Endodermal cell (in vitro differentiated cells): ENCODE measurements around the gene P2RX5. TPM values are rescaled to one million over a fixed set of nuclear protein-coding genes. Genes with fewer than 3 reads are reported as not detected.

Experiments used
- DNase-seq: peaks from one replicate; pipeline ENCODE4 v3.0.0-alpha.2; 2017
- H3K27ac ChIP-seq: 2 replicates; pipeline ENCODE4 v1.5.1; 2013; ENCODE audit warnings: mild to moderate bottlenecking, low read depth, low read length, moderate library complexity
- H3K27me3 ChIP-seq: 2 replicates; pipeline ENCODE4 v1.6.1; 2013; ENCODE audit warnings: mild to moderate bottlenecking, low read length, moderate library complexity; ENCODE audit not compliant: insufficient read depth, control insufficient read depth, poor library complexity, severe bottlenecking
- H3K36me3 ChIP-seq: 2 replicates; pipeline ENCODE4 v1.7.0; 2013; ENCODE audit warnings: mild to moderate bottlenecking, low read length, moderate library complexity; ENCODE audit not compliant: control insufficient read depth, insufficient read depth
- H3K4me1 ChIP-seq: one replicate; pipeline ENCODE4 v1.7.0; 2013; ENCODE audit warnings: low read length; ENCODE audit not compliant: control insufficient read depth, insufficient read depth
- H3K4me3 ChIP-seq: 2 replicates; pipeline ENCODE4 v1.5.1; 2013; ENCODE audit warnings: mild to moderate bottlenecking, low read length, moderate library complexity
- H3K9ac ChIP-seq: 2 replicates; pipeline ENCODE4 v1.6.1; 2013; ENCODE audit warnings: mild to moderate bottlenecking, low read length, moderate library complexity; ENCODE audit not compliant: poor library complexity, severe bottlenecking; ENCODE audit errors: extremely low read depth
- H3K9me3 ChIP-seq: 2 replicates; pipeline ENCODE4 v1.6.1; 2013; ENCODE audit warnings: mild to moderate bottlenecking, low read length, moderate library complexity; ENCODE audit not compliant: control insufficient read depth
- H3K27ac Mint-ChIP-seq: 2 replicates; pipeline ENCODE4 v1.8.0; 2020; ENCODE audit warnings: mixed read lengths
- H3K27me3 Mint-ChIP-seq: 2 replicates; pipeline ENCODE4 v1.8.0; 2021; ENCODE audit warnings: mild to moderate bottlenecking, mixed read lengths; ENCODE audit not compliant: insufficient read depth
- H3K36me3 Mint-ChIP-seq: 2 replicates; pipeline ENCODE4 v1.8.0; 2020; ENCODE audit warnings: low read depth, mixed read lengths
- H3K4me1 Mint-ChIP-seq: 2 replicates; pipeline ENCODE4 v1.8.0; 2020; ENCODE audit warnings: mixed read lengths
- H3K4me3 Mint-ChIP-seq: 2 replicates; pipeline ENCODE4 v1.8.0; 2020; ENCODE audit warnings: mild to moderate bottlenecking, moderate library complexity, mixed read lengths
- H3K9me3 Mint-ChIP-seq: 2 replicates; pipeline ENCODE4 v1.8.0; 2020; ENCODE audit warnings: mild to moderate bottlenecking, mixed read lengths
- CTCF ChIP-seq: fragments of 200-600 bp; sonication (generic); conservative IDR thresholded peaks from 2 replicates; pipeline ENCODE4 v1.5.0; 2021; ENCODE audit warnings: antibody characterized with exemption, mild to moderate bottlenecking
- WGBS, 2 experiments: methylation state at CpG; one replicate each; pipeline versions ENCODE4 v1.1.5 to v1.1.7; 2013; ENCODE audit warnings: missing lambda C conversion rate in 2 of 2, mixed read lengths in 1 of 2; ENCODE audit not compliant: insufficient coverage in 1 of 2, insufficient read length in 1 of 2; 5-methylcytosine and 5-hydroxymethylcytosine counted together
- total RNA-seq, 2 donors: library from RNA; stranded (reverse); fragmentation: NEBNext Ultra II Directional in 1 of 2; extraction: Animal tissue kit (Norgen Biotek cat#: 25700) in 1 of 2; gene quantifications; 2 replicates in 1 of 2; 3 replicates in 1 of 2; pipeline ENCODE4 v1.2.1, GENCODE V29; 2021

The P2RX5 gene
- total RNA-seq, 2 donors from 2014 or later: 0.46 to 0.57 TPM

GRCh38 chr17:3695129-3695722 is 729 bp downstream of the P2RX5 start:
- DNase-seq: peak; percentile 62
- Histone ChIP-seq H3K4me3 (peak overlapping the region; percentile 58), H3K9ac (no peak overlapping the region), H3K27me3 (peaks cover 50% of the 10 kb centered on the region), H3K27ac (no peak overlapping the region), H3K36me3 (no peaks in the 10 kb centered on the region), H3K4me1 (no peaks in the 10 kb centered on the region), H3K9me3 (peaks cover 8% of the 10 kb centered on the region)
- Mint-ChIP-seq H3K27ac (no peak overlapping the region), H3K36me3 (no peaks in the 10 kb centered on the region), H3K9me3 (peaks cover 11% of the 10 kb centered on the region), H3K4me1 (no peaks in the 10 kb centered on the region), H3K27me3 (peaks cover 55% of the 10 kb centered on the region), H3K4me3 (peak overlapping the region; percentile 50)
- no peak for TF ChIP-seq CTCF
- WGBS, 2 experiments: 28 to 33% methylated on average over 5 to 16 of the region's 17 CpGs

- peaks cover 8% of the 10 kb centered on the region for H3K9me3 ChIP-seq
- 88 to 95% methylated on average over 8 to 9 of the region's 9 CpGs for WGBS, 2 experiments
- no peaks in the 10 kb centered on the region for H3K4me1 Mint-ChIP-seq
- no peak overlapping the region for H3K4me3 Mint-ChIP-seq
- no peak overlapping the region for H3K9ac ChIP-seq
- H3K36me3 ChIP-seq: no peaks in the 10 kb centered on the region
- peaks cover 55% of the 10 kb centered on the region for H3K27me3 Mint-ChIP-seq
- H3K27me3 ChIP-seq: peaks cover 50% of the 10 kb centered on the region
- no peak for DNase-seq
- H3K4me1 ChIP-seq: no peaks in the 10 kb centered on the region
- no peak for TF ChIP-seq CTCF
- no peak overlapping the region for H3K4me3 ChIP-seq
- no peak overlapping the region for H3K27ac Mint-ChIP-seq
- H3K27ac ChIP-seq: no peak overlapping the region
- H3K9me3 Mint-ChIP-seq: peaks cover 11% of the 10 kb centered on the region
- no peaks in the 10 kb centered on the region for H3K36me3 Mint-ChIP-seq
Measured at GRCh38 chr17:3693829-3694231, 2.1 kb downstream of the P2RX5 start.

GRCh38 chr17:3693141-3693540 is 2.8 kb downstream of the P2RX5 start:
- Mint-ChIP-seq H3K27ac (no peak overlapping the region), H3K9me3 (peaks cover 7% of the 10 kb centered on the region), H3K27me3 (peaks cover 48% of the 10 kb centered on the region), H3K36me3 (no peaks in the 10 kb centered on the region), H3K4me1 (no peaks in the 10 kb centered on the region), H3K4me3 (no peak overlapping the region)
- Histone ChIP-seq H3K27ac (no peak overlapping the region), H3K36me3 (no peaks in the 10 kb centered on the region), H3K9me3 (peaks cover 4% of the 10 kb centered on the region), H3K27me3 (peaks cover 45% of the 10 kb centered on the region), H3K4me1 (no peaks in the 10 kb centered on the region), H3K9ac (no peak overlapping the region), H3K4me3 (no peak overlapping the region)
- TF ChIP-seq CTCF: no peak
- DNase-seq: no peak
- 82 to 85% methylated on average over 4 of the region's 4 CpGs for WGBS, 2 experiments
